Adrenal gland (tissue), 5 donors: Measurements from ENCODE around the gene STXBP2.

Experiments
- CTCF ChIP-seq, 6 experiments: fragments of 450-650 bp in 4 of 6; fragments of 200-600 bp in 2 of 6; sonication (generic) in 1 of 6; IDR thresholded peaks; 1 replicate in 5 of 6; 2 replicates in 1 of 6; pipeline versions ENCODE4 v1.5.1 to v1.8.0; 2016 to 2021; ENCODE audit warnings: antibody characterized with exemption in 6 of 6, mild to moderate bottlenecking in 2 of 6, moderate library complexity in 1 of 6
- POLR2A ChIP-seq, 2 donors: fragments of 450-650 bp; IDR thresholded peaks; one replicate each; pipeline ENCODE4 v1.6.1; 2017; ENCODE audit warnings: antibody characterized with exemption in 2 of 2, mild to moderate bottlenecking in 2 of 2, moderate library complexity in 1 of 2
- donor health status: DM: no; HTN: no; CAD: no.

- no peak for TF ChIP-seq CTCF (IDR thresholded peaks at IDR 0.05)
- no peak for TF ChIP-seq POLR2A (IDR thresholded peaks at IDR 0.05)
These were observed 33.4 kb downstream of the STXBP2 start for GRCh38 chr19:7670150-7670783.
